ENCODE results near the gene ZC3H12C. TPM values are rescaled to one million over a fixed set of nuclear protein-coding genes. Genes with fewer than 3 reads are reported as not detected.

Gene ZC3H12C
- total and polyA plus RNA-seq, 10 of the 15 experiments (the other 5 are each of a cell fraction or from before 2014, with no cell fraction given): 0.31 to 31.0 (median 3.7) TPM

DNA sequence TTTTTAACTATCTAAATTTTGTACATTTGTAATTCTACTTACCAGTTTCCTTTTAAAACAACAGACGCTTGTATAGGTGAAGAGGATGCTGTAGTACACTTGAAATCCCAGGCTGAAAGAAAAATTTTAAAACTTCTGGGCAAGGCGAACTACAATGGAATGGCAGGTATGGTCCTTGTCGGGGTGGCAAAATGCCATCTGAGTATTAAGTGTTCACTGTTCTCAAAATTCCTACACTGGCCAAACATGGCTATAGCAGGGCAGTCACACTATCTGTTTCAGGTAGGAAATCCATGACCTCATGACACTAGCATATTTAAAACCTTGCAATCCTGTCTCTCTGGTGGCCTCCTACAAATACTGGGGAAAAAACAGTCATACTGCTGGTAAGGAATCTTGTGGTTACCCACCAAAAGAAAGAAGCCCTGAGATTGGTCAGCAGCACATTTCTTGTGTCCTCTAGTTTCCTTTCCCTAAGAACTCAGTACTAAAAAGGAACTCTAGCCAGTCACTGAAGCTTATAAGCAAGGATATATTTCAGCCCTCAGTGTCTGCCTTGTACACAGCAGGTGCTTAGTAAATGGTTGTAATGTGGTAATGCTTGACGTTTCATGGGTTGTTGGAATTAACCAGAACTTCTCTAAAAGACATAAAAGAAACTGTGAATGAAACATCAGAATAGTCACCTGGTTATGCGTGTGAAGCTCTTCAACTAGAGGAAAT, 5.2 kb upstream of the ZC3H12C start (continued):
- TF ChIP-seq, protein P1, sequence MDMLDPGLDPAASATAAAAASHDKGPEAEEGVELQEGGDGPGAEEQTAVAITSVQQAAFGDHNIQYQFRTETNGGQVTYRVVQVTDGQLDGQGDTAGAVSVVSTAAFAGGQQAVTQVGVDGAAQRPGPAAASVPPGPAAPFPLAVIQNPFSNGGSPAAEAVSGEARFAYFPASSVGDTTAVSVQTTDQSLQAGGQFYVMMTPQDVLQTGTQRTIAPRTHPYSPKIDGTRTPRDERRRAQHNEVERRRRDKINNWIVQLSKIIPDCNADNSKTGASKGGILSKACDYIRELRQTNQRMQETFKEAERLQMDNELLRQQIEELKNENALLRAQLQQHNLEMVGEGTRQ (IDR thresholded peaks at IDR 0.05; ENCODE audit: borderline replicate concordance, low read depth, low read length): no peak
- no peak for TF ChIP-seq YY1 (IDR thresholded peaks at IDR 0.05; ENCODE audit: low read depth, low read length)
- TF ChIP-seq RCOR1 (conservative IDR thresholded peaks at IDR 0.05; ENCODE audit: low read depth, low read length): no peak
- TF ChIP-seq POLR2AphosphoS5 (IDR thresholded peaks at IDR 0.05; ENCODE audit: low read length): no peak
- peak; percentile 49; the same call in 1 of the 2 replicates for TF ChIP-seq IKZF1 (conservative IDR thresholded peaks at IDR 0.05)
- TF ChIP-seq PAX5 (IDR thresholded peaks at IDR 0.05; ENCODE audit: borderline replicate concordance, low read depth, low read length): no peak
- TF ChIP-seq CREB1 (IDR thresholded peaks at IDR 0.05; ENCODE audit: low read depth): no peak
- TF ChIP-seq KAT2A (conservative IDR thresholded peaks at IDR 0.05; ENCODE audit: control insufficient read depth, low read depth, low read length): no peak
- TF ChIP-seq, protein P2, sequence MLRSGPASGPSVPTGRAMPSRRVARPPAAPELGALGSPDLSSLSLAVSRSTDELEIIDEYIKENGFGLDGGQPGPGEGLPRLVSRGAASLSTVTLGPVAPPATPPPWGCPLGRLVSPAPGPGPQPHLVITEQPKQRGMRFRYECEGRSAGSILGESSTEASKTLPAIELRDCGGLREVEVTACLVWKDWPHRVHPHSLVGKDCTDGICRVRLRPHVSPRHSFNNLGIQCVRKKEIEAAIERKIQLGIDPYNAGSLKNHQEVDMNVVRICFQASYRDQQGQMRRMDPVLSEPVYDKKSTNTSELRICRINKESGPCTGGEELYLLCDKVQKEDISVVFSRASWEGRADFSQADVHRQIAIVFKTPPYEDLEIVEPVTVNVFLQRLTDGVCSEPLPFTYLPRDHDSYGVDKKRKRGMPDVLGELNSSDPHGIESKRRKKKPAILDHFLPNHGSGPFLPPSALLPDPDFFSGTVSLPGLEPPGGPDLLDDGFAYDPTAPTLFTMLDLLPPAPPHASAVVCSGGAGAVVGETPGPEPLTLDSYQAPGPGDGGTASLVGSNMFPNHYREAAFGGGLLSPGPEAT (IDR thresholded peaks at IDR 0.05; ENCODE audit: low read depth): peak; percentile 45; the same call in 1 of the 2 replicates
- TF ChIP-seq ZBED1 (IDR thresholded peaks at IDR 0.05; ENCODE audit: borderline replicate concordance): no peak
- TF ChIP-seq, protein P3, sequence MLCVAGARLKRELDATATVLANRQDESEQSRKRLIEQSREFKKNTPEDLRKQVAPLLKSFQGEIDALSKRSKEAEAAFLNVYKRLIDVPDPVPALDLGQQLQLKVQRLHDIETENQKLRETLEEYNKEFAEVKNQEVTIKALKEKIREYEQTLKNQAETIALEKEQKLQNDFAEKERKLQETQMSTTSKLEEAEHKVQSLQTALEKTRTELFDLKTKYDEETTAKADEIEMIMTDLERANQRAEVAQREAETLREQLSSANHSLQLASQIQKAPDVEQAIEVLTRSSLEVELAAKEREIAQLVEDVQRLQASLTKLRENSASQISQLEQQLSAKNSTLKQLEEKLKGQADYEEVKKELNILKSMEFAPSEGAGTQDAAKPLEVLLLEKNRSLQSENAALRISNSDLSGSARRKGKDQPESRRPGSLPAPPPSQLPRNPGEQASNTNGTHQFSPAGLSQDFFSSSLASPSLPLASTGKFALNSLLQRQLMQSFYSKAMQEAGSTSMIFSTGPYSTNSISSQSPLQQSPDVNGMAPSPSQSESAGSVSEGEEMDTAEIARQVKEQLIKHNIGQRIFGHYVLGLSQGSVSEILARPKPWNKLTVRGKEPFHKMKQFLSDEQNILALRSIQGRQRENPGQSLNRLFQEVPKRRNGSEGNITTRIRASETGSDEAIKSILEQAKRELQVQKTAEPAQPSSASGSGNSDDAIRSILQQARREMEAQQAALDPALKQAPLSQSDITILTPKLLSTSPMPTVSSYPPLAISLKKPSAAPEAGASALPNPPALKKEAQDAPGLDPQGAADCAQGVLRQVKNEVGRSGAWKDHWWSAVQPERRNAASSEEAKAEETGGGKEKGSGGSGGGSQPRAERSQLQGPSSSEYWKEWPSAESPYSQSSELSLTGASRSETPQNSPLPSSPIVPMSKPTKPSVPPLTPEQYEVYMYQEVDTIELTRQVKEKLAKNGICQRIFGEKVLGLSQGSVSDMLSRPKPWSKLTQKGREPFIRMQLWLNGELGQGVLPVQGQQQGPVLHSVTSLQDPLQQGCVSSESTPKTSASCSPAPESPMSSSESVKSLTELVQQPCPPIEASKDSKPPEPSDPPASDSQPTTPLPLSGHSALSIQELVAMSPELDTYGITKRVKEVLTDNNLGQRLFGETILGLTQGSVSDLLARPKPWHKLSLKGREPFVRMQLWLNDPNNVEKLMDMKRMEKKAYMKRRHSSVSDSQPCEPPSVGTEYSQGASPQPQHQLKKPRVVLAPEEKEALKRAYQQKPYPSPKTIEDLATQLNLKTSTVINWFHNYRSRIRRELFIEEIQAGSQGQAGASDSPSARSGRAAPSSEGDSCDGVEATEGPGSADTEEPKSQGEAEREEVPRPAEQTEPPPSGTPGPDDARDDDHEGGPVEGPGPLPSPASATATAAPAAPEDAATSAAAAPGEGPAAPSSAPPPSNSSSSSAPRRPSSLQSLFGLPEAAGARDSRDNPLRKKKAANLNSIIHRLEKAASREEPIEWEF (IDR thresholded peaks at IDR 0.05; ENCODE audit: insufficient replicate concordance, low read depth, low read length): no peak
- no peak for TF ChIP-seq SUZ12 (IDR thresholded peaks at IDR 0.05; ENCODE audit: unreplicated experiment)
- TF ChIP-seq BCL11A (IDR thresholded peaks at IDR 0.05; ENCODE audit: low read depth, low read length): no peak
- TF ChIP-seq CEBPB (IDR thresholded peaks at IDR 0.05; ENCODE audit: borderline replicate concordance in 1 of 2, low read depth in 2 of 2, low read length in 2 of 2): no peak
- no peak for TF ChIP-seq SREBF2 (IDR thresholded peaks at IDR 0.05; ENCODE audit: low read length)
- peak; percentile 61 for TF ChIP-seq RAD51 (IDR thresholded peaks at IDR 0.05)
